ENCODE measurements around the gene PCP4. TPM values are rescaled to one million over a fixed set of nuclear protein-coding genes. Genes with fewer than 3 reads are reported as not detected.

The PCP4 gene
- total and polyA plus RNA-seq, 10 donors: 0.98 to 5.4 (median 1.7) TPM; not detected in 5

- 81 to 87% (median 84%) methylated on average over 8 of the region's 8 CpGs for WGBS, 5 donors
These were observed 7.0 kb downstream of the PCP4 start for GRCh38 chr21:39874206-39874605.

DNA sequence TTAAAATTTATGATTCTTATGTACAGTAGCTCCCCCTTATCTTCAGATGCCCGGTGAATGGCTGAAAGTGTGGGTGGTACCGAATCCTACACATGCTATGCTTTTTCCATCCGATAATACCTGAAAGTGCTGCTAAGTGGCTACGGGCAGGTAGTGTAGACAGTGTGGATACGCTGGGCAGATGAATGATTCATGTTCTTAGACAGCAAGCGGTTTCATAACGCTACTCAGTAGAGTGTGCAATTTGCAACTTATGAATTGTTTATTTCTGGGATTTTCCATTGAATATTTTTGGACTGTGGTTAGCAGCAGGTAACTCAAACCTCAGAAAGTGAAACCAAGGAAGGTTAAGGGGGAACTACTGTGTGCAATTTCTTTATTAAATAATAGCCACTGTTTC is 7.5 kb downstream of the PCP4 start:
- no peaks in the 10 kb centered on the region for H3K4me1 ChIP-seq
- no peak overlapping the region for H3K27ac ChIP-seq
- H3K9me3 ChIP-seq: no peaks in the 10 kb centered on the region
- H3K4me3 ChIP-seq: no peak overlapping the region
- H3K36me3 ChIP-seq: no peaks in the 10 kb centered on the region
- WGBS, 5 donors: 79 to 87% (median 84%) methylated on average over 7 of the region's 7 CpGs
- no peak for DNase-seq
- intact Hi-C loops (cut with DNase I; ENCODE audit: low total_unique reads): no loop called here
- no peak for TF ChIP-seq CTCF (IDR thresholded peaks at IDR 0.05 in 8 of 11, conservative IDR thresholded peaks at IDR 0.05 in 3 of 11)
- TF ChIP-seq POLR2A (IDR thresholded peaks at IDR 0.05): no peak
- no peak for TF ChIP-seq POLR2AphosphoS5 (IDR thresholded peaks at IDR 0.05)
- H3K27me3 ChIP-seq (replicated peaks in 1 of 7): no peaks in the 10 kb centered on the region

More at GRCh38 chr21:39874206-39874605, 7.0 kb downstream of the PCP4 start:
- Histone ChIP-seq H3K36me3 (no peaks in the 10 kb centered on the region), H3K4me3 (no peak overlapping the region), H3K27me3 (replicated peaks in 1 of 7) (no peaks in the 10 kb centered on the region), H3K27ac (no peak overlapping the region), H3K4me1 (no peaks in the 10 kb centered on the region), H3K9me3 (no peaks in the 10 kb centered on the region)
- TF ChIP-seq POLR2A (IDR thresholded peaks at IDR 0.05) (no peak), CTCF (IDR thresholded peaks at IDR 0.05 in 8 of 11, conservative IDR thresholded peaks at IDR 0.05 in 3 of 11) (no peak), POLR2AphosphoS5 (IDR thresholded peaks at IDR 0.05) (no peak)
- no peak for DNase-seq
- intact Hi-C loops (cut with DNase I; ENCODE audit: low total_unique reads): no loop called here

DNA sequence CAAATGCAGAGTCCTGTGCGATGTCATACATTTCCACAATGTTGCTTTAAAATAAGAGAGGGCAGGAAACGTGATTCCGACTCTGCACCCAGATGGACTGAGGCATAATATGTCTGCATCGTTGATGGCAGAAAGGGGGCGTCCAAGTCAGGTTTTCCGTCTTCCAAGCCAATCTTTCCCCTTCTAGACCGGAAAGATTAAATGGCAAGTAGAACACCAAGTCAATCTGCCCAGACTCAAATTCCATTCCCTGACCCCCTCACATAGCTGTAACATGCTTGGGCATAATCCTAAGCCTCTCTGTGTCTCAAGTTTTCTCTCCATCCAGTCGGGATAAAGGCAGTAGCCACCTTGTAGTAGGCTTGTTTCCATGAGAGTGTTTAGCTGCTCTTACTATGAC is 14.4 kb downstream of the PCP4 start:
- no peaks in the 10 kb centered on the region for H3K9me3 ChIP-seq
- H3K36me3 ChIP-seq: no peaks in the 10 kb centered on the region
- no peaks in the 10 kb centered on the region for H3K4me1 ChIP-seq
- DNase-seq: no peak
- no peak overlapping the region for H3K27ac ChIP-seq
- H3K4me3 ChIP-seq: no peak overlapping the region
- H3K27me3 ChIP-seq (replicated peaks in 1 of 7): peaks cover 0 to 7% (median 0%) of the 10 kb centered on the region in 7 donors
- intact Hi-C loops (cut with DNase I; ENCODE audit: low total_unique reads): no loop called here
- no peak for TF ChIP-seq POLR2A (IDR thresholded peaks at IDR 0.05)
- TF ChIP-seq POLR2AphosphoS5 (IDR thresholded peaks at IDR 0.05): no peak
- TF ChIP-seq CTCF (IDR thresholded peaks at IDR 0.05 in 8 of 11, conservative IDR thresholded peaks at IDR 0.05 in 3 of 11): no peak
- 77 to 85% (median 82%) methylated on average over 8 of the region's 8 CpGs for WGBS, 5 donors

- TF ChIP-seq POLR2AphosphoS5 (IDR thresholded peaks at IDR 0.05): no peak
- no peak for TF ChIP-seq CTCF (IDR thresholded peaks at IDR 0.05 in 8 of 11, conservative IDR thresholded peaks at IDR 0.05 in 3 of 11)
- no peak for TF ChIP-seq POLR2A (IDR thresholded peaks at IDR 0.05)
- no peak for DNase-seq
- 82 to 91% (median 86%) methylated on average over 13 of the region's 13 CpGs for WGBS, 5 donors
- Histone ChIP-seq H3K27ac (no peak overlapping the region), H3K27me3 (replicated peaks in 1 of 7) (peaks cover 0 to 7% (median 0%) of the 10 kb centered on the region in 7 donors), H3K9me3 (no peaks in the 10 kb centered on the region), H3K36me3 (no peaks in the 10 kb centered on the region), H3K4me3 (no peak overlapping the region), H3K4me1 (no peaks in the 10 kb centered on the region)
- intact Hi-C loops (cut with DNase I; ENCODE audit: low total_unique reads): no loop called here
These were observed 15.1 kb downstream of the PCP4 start for GRCh38 chr21:39882151-39882838.

Data from spleen (tissue), 11 donors.